ENCODE measurements around the gene DNAH9. TPM values are rescaled to one million over a fixed set of nuclear protein-coding genes. Genes with fewer than 3 reads are reported as not detected.

Gene DNAH9
- polyA plus RNA-seq, 1 donor from 2014 or later = 2.0 TPM

GRCh38 chr17:11554542-11554941 lies 43.7 kb upstream of the DNAH9 start:
- H3K9ac ChIP-seq (ENCODE audit: low read length) = no peak overlapping the region
- no peaks in the 10 kb centered on the region for H3K79me2 ChIP-seq (replicated peaks; ENCODE audit: insufficient read depth, low read length)
- H3F3A ChIP-seq (ENCODE audit: insufficient read depth, low read length, poor library complexity, severe bottlenecking) = no peaks in the 10 kb centered on the region
- no peak overlapping the region for H2AFZ ChIP-seq (ENCODE audit: low read depth, low read length)
- no peaks in the 10 kb centered on the region for H3K9me2 ChIP-seq (ENCODE audit: insufficient read depth, low read length)
- H3K4me2 ChIP-seq (ENCODE audit: low read length) = no peak overlapping the region
- H3K27ac ChIP-seq (ENCODE audit: low read length) = no peak overlapping the region
- no peaks in the 10 kb centered on the region for H4K20me1 ChIP-seq (ENCODE audit: insufficient read depth)
- no peaks in the 10 kb centered on the region for H3K36me3 ChIP-seq (ENCODE audit: insufficient read depth, low read length)
- no peak overlapping the region for H3K4me3 ChIP-seq (ENCODE audit: low read length)
- H3K27me3 ChIP-seq (ENCODE audit: insufficient read depth, low read depth, low read length) = no peaks in the 10 kb centered on the region
- H3K9me3 ChIP-seq (ENCODE audit: low read length) = no peaks in the 10 kb centered on the region
- no peak for TF ChIP-seq TAF1 (IDR thresholded peaks at IDR 0.05; ENCODE audit: low read depth)
- TF ChIP-seq EP300 (conservative IDR thresholded peaks at IDR 0.05; ENCODE audit: poor library complexity, severe bottlenecking) = no peak
- no peak for TF ChIP-seq POLR2AphosphoS5 (IDR thresholded peaks at IDR 0.05)
- TF ChIP-seq RAD21 (conservative IDR thresholded peaks at IDR 0.05) = no peak
- TF ChIP-seq, protein P1, sequence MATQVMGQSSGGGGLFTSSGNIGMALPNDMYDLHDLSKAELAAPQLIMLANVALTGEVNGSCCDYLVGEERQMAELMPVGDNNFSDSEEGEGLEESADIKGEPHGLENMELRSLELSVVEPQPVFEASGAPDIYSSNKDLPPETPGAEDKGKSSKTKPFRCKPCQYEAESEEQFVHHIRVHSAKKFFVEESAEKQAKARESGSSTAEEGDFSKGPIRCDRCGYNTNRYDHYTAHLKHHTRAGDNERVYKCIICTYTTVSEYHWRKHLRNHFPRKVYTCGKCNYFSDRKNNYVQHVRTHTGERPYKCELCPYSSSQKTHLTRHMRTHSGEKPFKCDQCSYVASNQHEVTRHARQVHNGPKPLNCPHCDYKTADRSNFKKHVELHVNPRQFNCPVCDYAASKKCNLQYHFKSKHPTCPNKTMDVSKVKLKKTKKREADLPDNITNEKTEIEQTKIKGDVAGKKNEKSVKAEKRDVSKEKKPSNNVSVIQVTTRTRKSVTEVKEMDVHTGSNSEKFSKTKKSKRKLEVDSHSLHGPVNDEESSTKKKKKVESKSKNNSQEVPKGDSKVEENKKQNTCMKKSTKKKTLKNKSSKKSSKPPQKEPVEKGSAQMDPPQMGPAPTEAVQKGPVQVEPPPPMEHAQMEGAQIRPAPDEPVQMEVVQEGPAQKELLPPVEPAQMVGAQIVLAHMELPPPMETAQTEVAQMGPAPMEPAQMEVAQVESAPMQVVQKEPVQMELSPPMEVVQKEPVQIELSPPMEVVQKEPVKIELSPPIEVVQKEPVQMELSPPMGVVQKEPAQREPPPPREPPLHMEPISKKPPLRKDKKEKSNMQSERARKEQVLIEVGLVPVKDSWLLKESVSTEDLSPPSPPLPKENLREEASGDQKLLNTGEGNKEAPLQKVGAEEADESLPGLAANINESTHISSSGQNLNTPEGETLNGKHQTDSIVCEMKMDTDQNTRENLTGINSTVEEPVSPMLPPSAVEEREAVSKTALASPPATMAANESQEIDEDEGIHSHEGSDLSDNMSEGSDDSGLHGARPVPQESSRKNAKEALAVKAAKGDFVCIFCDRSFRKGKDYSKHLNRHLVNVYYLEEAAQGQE (IDR thresholded peaks at IDR 0.05; ENCODE audit: borderline replicate concordance) = no peak
- no peak for TF ChIP-seq SMC3 (conservative IDR thresholded peaks at IDR 0.05; ENCODE audit: poor library complexity)
- no peak for TF ChIP-seq CTCF (IDR thresholded peaks at IDR 0.05; ENCODE audit: poor library complexity, severe bottlenecking)
- no peak for TF ChIP-seq EZH2 (IDR thresholded peaks at IDR 0.05; ENCODE audit: borderline replicate concordance, insufficient read depth, low read length, poor library complexity, severe bottlenecking)
- TF ChIP-seq MXI1 (conservative IDR thresholded peaks at IDR 0.05; ENCODE audit: poor library complexity, severe bottlenecking) = no peak

DNA sequence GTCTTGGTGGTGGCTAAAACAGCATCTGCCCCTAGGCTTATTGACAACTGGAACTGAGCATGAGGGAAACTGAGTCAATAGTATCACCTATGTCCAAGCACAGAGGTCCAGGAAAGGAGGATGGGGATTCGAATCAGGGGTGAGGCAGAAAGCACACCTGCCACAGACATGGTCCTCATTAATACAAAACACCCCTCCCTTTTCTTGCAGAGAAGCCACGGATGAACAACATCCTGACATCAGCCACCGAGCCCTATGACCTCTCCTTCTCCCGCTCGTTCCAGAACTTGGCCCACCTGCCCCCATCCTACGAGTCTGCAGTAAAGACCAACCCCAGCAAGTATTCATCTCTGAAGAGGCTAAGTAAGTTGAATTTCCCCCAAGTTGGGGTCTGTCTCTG lies 42.7 kb upstream of the DNAH9 start:
- no peaks in the 10 kb centered on the region for H3K79me2 ChIP-seq (replicated peaks; ENCODE audit: insufficient read depth, low read length)
- no peaks in the 10 kb centered on the region for H3K36me3 ChIP-seq (ENCODE audit: insufficient read depth, low read length)
- H3K27me3 ChIP-seq (ENCODE audit: insufficient read depth, low read depth, low read length) = no peaks in the 10 kb centered on the region
- no peak overlapping the region for H3K27ac ChIP-seq (ENCODE audit: low read length)
- no peaks in the 10 kb centered on the region for H3K9me2 ChIP-seq (ENCODE audit: insufficient read depth, low read length)
- TF ChIP-seq CTCF (IDR thresholded peaks at IDR 0.05; ENCODE audit: poor library complexity, severe bottlenecking) = no peak
- TF ChIP-seq POLR2AphosphoS5 (IDR thresholded peaks at IDR 0.05) = no peak
- H4K20me1 ChIP-seq (ENCODE audit: insufficient read depth) = no peaks in the 10 kb centered on the region
- H3K4me2 ChIP-seq (ENCODE audit: low read length) = no peak overlapping the region
- H3K4me3 ChIP-seq (ENCODE audit: low read length) = no peak overlapping the region
- no peaks in the 10 kb centered on the region for H3F3A ChIP-seq (ENCODE audit: insufficient read depth, low read length, poor library complexity, severe bottlenecking)
- H3K9me3 ChIP-seq (ENCODE audit: low read length) = no peaks in the 10 kb centered on the region
- H3K9ac ChIP-seq (ENCODE audit: low read length) = no peak overlapping the region
- no peak overlapping the region for H2AFZ ChIP-seq (ENCODE audit: low read depth, low read length)

All from neural cell (in vitro differentiated cells).